Breast epithelium (tissue), 3 donors: ENCODE measurements around the gene STOM.

Experiments
- POLR2AphosphoS5 ChIP-seq, 3 donors: sonication (generic); formaldehyde crosslinking; IDR thresholded peaks; one replicate each; pipeline ENCODE4 v1.6.1; 2017; ENCODE audit warnings: antibody characterized with exemption in 3 of 3
- TF ChIP-seq, protein P1 (sequence below), 3 donors: fragments of 450-650 bp; IDR thresholded peaks; one replicate each; pipeline ENCODE4 v1.5.1; 2016 to 2017; ENCODE audit warnings: antibody characterized with exemption in 3 of 3, mild to moderate bottlenecking in 3 of 3, moderate library complexity in 3 of 3

DNA sequence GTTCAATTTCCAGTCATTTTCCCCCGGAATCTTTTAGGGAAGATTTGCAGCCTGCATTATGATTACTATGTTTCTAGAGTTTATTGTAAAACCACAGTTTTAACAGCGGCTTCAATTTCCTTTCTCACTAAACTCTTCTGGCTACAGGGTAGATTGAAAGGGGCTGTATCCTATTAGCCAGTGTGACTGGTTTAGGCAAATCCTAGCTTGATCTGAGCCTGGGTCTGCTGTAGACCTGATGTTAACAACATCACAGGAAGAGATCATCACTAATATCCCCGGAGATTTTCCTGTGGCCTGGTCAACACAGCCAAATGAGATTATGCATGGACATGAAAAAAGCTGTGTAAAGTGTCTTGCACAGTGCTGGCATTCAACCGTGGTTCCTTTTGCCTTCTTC lies 33.4 kb downstream of the STOM start:
- TF ChIP-seq, protein P1, sequence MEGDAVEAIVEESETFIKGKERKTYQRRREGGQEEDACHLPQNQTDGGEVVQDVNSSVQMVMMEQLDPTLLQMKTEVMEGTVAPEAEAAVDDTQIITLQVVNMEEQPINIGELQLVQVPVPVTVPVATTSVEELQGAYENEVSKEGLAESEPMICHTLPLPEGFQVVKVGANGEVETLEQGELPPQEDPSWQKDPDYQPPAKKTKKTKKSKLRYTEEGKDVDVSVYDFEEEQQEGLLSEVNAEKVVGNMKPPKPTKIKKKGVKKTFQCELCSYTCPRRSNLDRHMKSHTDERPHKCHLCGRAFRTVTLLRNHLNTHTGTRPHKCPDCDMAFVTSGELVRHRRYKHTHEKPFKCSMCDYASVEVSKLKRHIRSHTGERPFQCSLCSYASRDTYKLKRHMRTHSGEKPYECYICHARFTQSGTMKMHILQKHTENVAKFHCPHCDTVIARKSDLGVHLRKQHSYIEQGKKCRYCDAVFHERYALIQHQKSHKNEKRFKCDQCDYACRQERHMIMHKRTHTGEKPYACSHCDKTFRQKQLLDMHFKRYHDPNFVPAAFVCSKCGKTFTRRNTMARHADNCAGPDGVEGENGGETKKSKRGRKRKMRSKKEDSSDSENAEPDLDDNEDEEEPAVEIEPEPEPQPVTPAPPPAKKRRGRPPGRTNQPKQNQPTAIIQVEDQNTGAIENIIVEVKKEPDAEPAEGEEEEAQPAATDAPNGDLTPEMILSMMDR (IDR thresholded peaks at IDR 0.05): no peak
- TF ChIP-seq POLR2AphosphoS5 (IDR thresholded peaks at IDR 0.05): no peak
